Measurements from ENCODE around the gene MS4A10. TPM values are rescaled to one million over a fixed set of nuclear protein-coding genes. Genes with fewer than 3 reads are reported as not detected.

MS4A10 gene
- total and polyA plus RNA-seq, 9 of the 15 experiments (the other 6 are each of a cell fraction or from before 2014, with no cell fraction given): not detected

DNA sequence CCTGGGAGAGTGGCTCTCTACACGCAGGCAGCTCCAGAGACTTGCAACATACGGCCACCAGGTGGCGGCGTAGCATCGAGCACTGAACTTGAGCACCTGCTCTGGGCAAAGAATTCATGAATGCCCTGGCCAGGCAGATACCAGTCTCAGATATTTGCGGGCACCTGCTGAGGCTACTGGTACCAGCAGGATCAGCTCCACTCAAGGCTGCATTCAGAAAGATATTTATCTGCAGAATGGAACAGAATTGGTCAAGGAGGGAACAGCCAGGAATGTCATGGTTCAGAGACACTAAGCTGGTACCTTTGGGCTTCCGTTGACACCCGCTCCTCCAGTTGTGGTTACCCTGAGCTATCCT lies 46.0 kb downstream of the MS4A10 start (continued):
- TF ChIP-seq ZNF263 (CRISPR knock-in tag; IDR thresholded peaks at IDR 0.05; ENCODE audit: borderline replicate concordance) (0 out of 2 replicates have a peak, but pooled peaks have one; percentile 38), TAL1 (IDR thresholded peaks at IDR 0.05) (no peak), MXI1 (IDR thresholded peaks at IDR 0.05; ENCODE audit: low read depth, low read length) (no peak), ZNF395 (CRISPR knock-in tag; IDR thresholded peaks at IDR 0.05) (no peak), KDM1A (IDR thresholded peaks at IDR 0.05) (no peak), DEAF1 (CRISPR knock-in tag; IDR thresholded peaks at IDR 0.05) (peak; percentile 93), ZNF253 (CRISPR knock-in tag; conservative IDR thresholded peaks at IDR 0.05) (no peak), SMC3 (conservative IDR thresholded peaks at IDR 0.05; ENCODE audit: insufficient read depth, low read depth, low read length) (peak; percentile 98), SIN3A (IDR thresholded peaks at IDR 0.05; ENCODE audit: borderline replicate concordance in 2 of 2, control insufficient read depth in 1 of 2, low read depth in 2 of 2, low read length in 2 of 2) (no peak), PRMT5 (CRISPR knock-in tag; IDR thresholded peaks at IDR 0.05) (no peak), ESRRB (CRISPR knock-in tag; IDR thresholded peaks at IDR 0.05; ENCODE audit: borderline replicate concordance) (no peak), HCFC1 (IDR thresholded peaks at IDR 0.05; ENCODE audit: low read depth, low read length) (no peak)
- TF ChIP-seq, protein P1, sequence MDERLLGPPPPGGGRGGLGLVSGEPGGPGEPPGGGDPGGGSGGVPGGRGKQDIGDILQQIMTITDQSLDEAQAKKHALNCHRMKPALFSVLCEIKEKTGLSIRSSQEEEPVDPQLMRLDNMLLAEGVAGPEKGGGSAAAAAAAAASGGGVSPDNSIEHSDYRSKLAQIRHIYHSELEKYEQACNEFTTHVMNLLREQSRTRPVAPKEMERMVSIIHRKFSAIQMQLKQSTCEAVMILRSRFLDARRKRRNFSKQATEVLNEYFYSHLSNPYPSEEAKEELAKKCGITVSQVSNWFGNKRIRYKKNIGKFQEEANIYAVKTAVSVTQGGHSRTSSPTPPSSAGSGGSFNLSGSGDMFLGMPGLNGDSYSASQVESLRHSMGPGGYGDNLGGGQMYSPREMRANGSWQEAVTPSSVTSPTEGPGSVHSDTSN (CRISPR knock-in tag; IDR thresholded peaks at IDR 0.05; ENCODE audit: low read depth): no peak
- TF ChIP-seq, protein P1 (tag; conservative IDR thresholded peaks at IDR 0.05; ENCODE audit: low read depth): no peak
- TF ChIP-seq, protein P2, sequence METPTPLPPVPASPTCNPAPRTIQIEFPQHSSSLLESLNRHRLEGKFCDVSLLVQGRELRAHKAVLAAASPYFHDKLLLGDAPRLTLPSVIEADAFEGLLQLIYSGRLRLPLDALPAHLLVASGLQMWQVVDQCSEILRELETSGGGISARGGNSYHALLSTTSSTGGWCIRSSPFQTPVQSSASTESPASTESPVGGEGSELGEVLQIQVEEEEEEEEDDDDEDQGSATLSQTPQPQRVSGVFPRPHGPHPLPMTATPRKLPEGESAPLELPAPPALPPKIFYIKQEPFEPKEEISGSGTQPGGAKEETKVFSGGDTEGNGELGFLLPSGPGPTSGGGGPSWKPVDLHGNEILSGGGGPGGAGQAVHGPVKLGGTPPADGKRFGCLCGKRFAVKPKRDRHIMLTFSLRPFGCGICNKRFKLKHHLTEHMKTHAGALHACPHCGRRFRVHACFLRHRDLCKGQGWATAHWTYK (CRISPR knock-in tag; IDR thresholded peaks at IDR 0.05): no peak
- TF ChIP-seq, protein P3, sequence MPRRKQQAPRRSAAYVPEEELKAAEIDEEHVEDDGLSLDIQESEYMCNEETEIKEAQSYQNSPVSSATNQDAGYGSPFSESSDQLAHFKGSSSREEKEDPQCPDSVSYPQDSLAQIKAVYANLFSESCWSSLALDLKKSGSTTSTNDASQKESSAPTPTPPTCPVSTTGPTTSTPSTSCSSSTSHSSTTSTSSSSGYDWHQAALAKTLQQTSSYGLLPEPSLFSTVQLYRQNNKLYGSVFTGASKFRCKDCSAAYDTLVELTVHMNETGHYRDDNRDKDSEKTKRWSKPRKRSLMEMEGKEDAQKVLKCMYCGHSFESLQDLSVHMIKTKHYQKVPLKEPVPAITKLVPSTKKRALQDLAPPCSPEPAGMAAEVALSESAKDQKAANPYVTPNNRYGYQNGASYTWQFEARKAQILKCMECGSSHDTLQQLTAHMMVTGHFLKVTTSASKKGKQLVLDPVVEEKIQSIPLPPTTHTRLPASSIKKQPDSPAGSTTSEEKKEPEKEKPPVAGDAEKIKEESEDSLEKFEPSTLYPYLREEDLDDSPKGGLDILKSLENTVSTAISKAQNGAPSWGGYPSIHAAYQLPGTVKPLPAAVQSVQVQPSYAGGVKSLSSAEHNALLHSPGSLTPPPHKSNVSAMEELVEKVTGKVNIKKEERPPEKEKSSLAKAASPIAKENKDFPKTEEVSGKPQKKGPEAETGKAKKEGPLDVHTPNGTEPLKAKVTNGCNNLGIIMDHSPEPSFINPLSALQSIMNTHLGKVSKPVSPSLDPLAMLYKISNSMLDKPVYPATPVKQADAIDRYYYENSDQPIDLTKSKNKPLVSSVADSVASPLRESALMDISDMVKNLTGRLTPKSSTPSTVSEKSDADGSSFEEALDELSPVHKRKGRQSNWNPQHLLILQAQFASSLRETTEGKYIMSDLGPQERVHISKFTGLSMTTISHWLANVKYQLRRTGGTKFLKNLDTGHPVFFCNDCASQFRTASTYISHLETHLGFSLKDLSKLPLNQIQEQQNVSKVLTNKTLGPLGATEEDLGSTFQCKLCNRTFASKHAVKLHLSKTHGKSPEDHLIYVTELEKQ (CRISPR knock-in tag; IDR thresholded peaks at IDR 0.05): no peak
- TF ChIP-seq, protein P4, sequence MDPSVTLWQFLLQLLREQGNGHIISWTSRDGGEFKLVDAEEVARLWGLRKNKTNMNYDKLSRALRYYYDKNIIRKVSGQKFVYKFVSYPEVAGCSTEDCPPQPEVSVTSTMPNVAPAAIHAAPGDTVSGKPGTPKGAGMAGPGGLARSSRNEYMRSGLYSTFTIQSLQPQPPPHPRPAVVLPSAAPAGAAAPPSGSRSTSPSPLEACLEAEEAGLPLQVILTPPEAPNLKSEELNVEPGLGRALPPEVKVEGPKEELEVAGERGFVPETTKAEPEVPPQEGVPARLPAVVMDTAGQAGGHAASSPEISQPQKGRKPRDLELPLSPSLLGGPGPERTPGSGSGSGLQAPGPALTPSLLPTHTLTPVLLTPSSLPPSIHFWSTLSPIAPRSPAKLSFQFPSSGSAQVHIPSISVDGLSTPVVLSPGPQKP (CRISPR knock-in tag; IDR thresholded peaks at IDR 0.05): no peak
